ENCODE results near the gene SLC25A27. TPM values are rescaled to one million over a fixed set of nuclear protein-coding genes. Genes with fewer than 3 reads are reported as not detected.

The SLC25A27 gene
- total RNA-seq, 3 donors from 2014 or later (not counting 1 experiment from before 2014, with no cell fraction given) = 1.7 TPM; not detected in 2

- 33% methylated on average over 6 of the region's 10 CpGs for WGBS (ENCODE audit: insufficient coverage)
- ATAC-seq = no peak
- no peaks in the 10 kb centered on the region for H3K9me3 Mint-ChIP-seq
- no peaks in the 10 kb centered on the region for H3K36me3 ChIP-seq (ENCODE audit: control insufficient read depth, insufficient read depth, low read length)
- H3K4me3 ChIP-seq (ENCODE audit: low read length) = no peak overlapping the region
- H3K4me1 ChIP-seq (ENCODE audit: control insufficient read depth, insufficient read depth, low read length) = peaks cover 5% of the 10 kb centered on the region
- H3K9me3 ChIP-seq (ENCODE audit: control insufficient read depth, insufficient read depth, low read length) = no peaks in the 10 kb centered on the region
- no peak overlapping the region for H3K27ac ChIP-seq (ENCODE audit: low read length)
- no peaks in the 10 kb centered on the region for H3K36me3 Mint-ChIP-seq
- H3K4me1 Mint-ChIP-seq = peaks cover 17 to 19% of the 10 kb centered on the region in 2 donors
- no peak for DNase-seq
- H3K4me3 Mint-ChIP-seq = peak overlapping the region; percentile 86
- H3K27ac Mint-ChIP-seq = no peak overlapping the region
- H3K27me3 Mint-ChIP-seq (ENCODE audit: low read depth in 2 of 2) = peaks cover 22 to 47% of the 10 kb centered on the region in 2 donors
- no peak for TF ChIP-seq CTCF (IDR thresholded peaks at IDR 0.05)
- H3K27me3 ChIP-seq (ENCODE audit: control insufficient read depth, insufficient read depth, low read length) = peaks cover 20% of the 10 kb centered on the region
- intact Hi-C loops (cut with micrococcal nuclease) = no loop called here
Observed at GRCh38 chr6:46653439-46654195, 842 bp downstream of the SLC25A27 start.

GRCh38 chr6:46655803-46656202, 3.0 kb downstream of the SLC25A27 start:
- peaks cover 5% of the 10 kb centered on the region for H3K4me1 ChIP-seq (ENCODE audit: control insufficient read depth, insufficient read depth, low read length)
- WGBS (ENCODE audit: insufficient coverage) = 79% methylated on average over 5 of the region's 6 CpGs
- Mint-ChIP-seq H3K36me3 (no peaks in the 10 kb centered on the region), H3K27ac (no peak overlapping the region), H3K4me3 (no peak overlapping the region), H3K9me3 (no peaks in the 10 kb centered on the region), H3K27me3 (ENCODE audit: low read depth in 2 of 2) (peaks cover 26 to 45% of the 10 kb centered on the region in 2 donors), H3K4me1 (peaks cover 17 to 19% of the 10 kb centered on the region in 2 donors)
- peaks cover 20% of the 10 kb centered on the region for H3K27me3 ChIP-seq (ENCODE audit: control insufficient read depth, insufficient read depth, low read length)
- H3K27ac ChIP-seq (ENCODE audit: low read length) = no peak overlapping the region
- intact Hi-C loops (cut with micrococcal nuclease) = no loop called here
- H3K4me3 ChIP-seq (ENCODE audit: low read length) = no peak overlapping the region
- no peak for ATAC-seq
- no peak for TF ChIP-seq CTCF (IDR thresholded peaks at IDR 0.05)
- H3K9me3 ChIP-seq (ENCODE audit: control insufficient read depth, insufficient read depth, low read length) = no peaks in the 10 kb centered on the region
- H3K36me3 ChIP-seq (ENCODE audit: control insufficient read depth, insufficient read depth, low read length) = no peaks in the 10 kb centered on the region
- no peak for DNase-seq

GRCh38 chr6:46657642-46658041, 4.9 kb downstream of the SLC25A27 start:
- intact Hi-C loops (cut with micrococcal nuclease) = no loop called here
- Mint-ChIP-seq H3K4me1 (peaks cover 11 to 13% of the 10 kb centered on the region in 2 donors), H3K4me3 (no peak overlapping the region), H3K36me3 (no peaks in the 10 kb centered on the region), H3K27me3 (ENCODE audit: low read depth in 2 of 2) (peaks cover 18 to 31% of the 10 kb centered on the region in 2 donors), H3K27ac (no peak overlapping the region), H3K9me3 (no peaks in the 10 kb centered on the region)
- peaks cover 10% of the 10 kb centered on the region for H3K27me3 ChIP-seq (ENCODE audit: control insufficient read depth, insufficient read depth, low read length)
- H3K36me3 ChIP-seq (ENCODE audit: control insufficient read depth, insufficient read depth, low read length) = no peaks in the 10 kb centered on the region
- H3K9me3 ChIP-seq (ENCODE audit: control insufficient read depth, insufficient read depth, low read length) = no peaks in the 10 kb centered on the region
- H3K27ac ChIP-seq (ENCODE audit: low read length) = no peak overlapping the region
- ATAC-seq (no peak), DNase-seq (no peak)
- peaks cover under 1% of the 10 kb centered on the region for H3K4me1 ChIP-seq (ENCODE audit: control insufficient read depth, insufficient read depth, low read length)
- H3K4me3 ChIP-seq (ENCODE audit: low read length) = no peak overlapping the region
- no peak for TF ChIP-seq CTCF (IDR thresholded peaks at IDR 0.05)

GRCh38 chr6:46661483-46661882, 8.7 kb downstream of the SLC25A27 start:
- Histone ChIP-seq H3K36me3 (ENCODE audit: control insufficient read depth, insufficient read depth, low read length) (no peaks in the 10 kb centered on the region), H3K27ac (ENCODE audit: low read length) (no peak overlapping the region), H3K4me3 (ENCODE audit: low read length) (no peak overlapping the region), H3K9me3 (ENCODE audit: control insufficient read depth, insufficient read depth, low read length) (no peaks in the 10 kb centered on the region), H3K4me1 (ENCODE audit: control insufficient read depth, insufficient read depth, low read length) (no peaks in the 10 kb centered on the region), H3K27me3 (ENCODE audit: control insufficient read depth, insufficient read depth, low read length) (no peaks in the 10 kb centered on the region)
- no peak for ATAC-seq
- no peak for TF ChIP-seq CTCF (IDR thresholded peaks at IDR 0.05)
- Mint-ChIP-seq H3K27ac (no peak overlapping the region), H3K9me3 (no peaks in the 10 kb centered on the region), H3K27me3 (ENCODE audit: low read depth in 2 of 2) (peaks cover 0 to 7% of the 10 kb centered on the region in 2 donors), H3K4me1 (no peaks in the 10 kb centered on the region), H3K4me3 (no peak overlapping the region), H3K36me3 (no peaks in the 10 kb centered on the region)
- no peak for DNase-seq
- WGBS (ENCODE audit: insufficient coverage) = 82% methylated on average over 2 of the region's 2 CpGs
- intact Hi-C loops (cut with micrococcal nuclease) = no loop called here

Measured in natural killer cell (primary cell).